Measurements from ENCODE around the gene LRMDA.

DNA sequence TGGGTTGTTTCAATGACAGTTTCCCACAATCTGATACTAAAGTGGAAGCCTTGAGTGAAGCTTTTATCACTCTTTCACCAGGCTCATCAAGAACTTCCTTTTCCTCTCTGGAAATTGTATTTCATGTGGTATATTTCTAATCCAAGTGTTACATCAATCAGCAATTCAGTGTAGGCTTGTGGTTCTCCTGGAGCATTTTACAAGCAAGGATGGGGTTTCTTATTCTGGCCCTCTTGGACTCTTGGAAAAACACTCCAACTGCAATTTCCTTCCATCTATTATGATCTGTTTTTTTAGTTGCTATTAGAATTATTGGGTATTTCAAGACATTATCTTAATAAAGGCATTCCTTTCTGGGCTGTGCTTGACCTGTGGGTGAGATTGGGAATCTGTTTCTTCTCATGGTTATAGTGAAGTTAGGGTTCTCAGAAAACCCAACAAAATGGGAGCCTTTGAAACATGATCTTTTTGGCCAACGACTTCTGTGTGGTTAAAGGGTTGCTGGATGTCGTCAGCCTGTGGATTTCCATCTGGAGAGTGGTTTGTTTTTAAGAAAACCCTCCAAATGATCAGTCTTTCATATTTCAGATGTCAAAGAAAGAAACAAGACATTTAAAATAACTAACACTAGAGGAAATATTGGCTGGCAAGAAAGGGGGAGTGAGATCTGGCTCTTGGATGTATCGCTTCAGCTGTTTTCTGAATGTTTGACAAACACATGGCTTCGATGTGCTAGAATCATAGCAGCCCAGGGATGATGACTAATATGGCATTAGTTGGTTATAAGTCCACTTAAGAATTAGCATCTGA is 540.2 kb downstream of the LRMDA start:
- TF ChIP-seq POLR2A (IDR thresholded peaks at IDR 0.05) = no peak
- TF ChIP-seq, protein P1, sequence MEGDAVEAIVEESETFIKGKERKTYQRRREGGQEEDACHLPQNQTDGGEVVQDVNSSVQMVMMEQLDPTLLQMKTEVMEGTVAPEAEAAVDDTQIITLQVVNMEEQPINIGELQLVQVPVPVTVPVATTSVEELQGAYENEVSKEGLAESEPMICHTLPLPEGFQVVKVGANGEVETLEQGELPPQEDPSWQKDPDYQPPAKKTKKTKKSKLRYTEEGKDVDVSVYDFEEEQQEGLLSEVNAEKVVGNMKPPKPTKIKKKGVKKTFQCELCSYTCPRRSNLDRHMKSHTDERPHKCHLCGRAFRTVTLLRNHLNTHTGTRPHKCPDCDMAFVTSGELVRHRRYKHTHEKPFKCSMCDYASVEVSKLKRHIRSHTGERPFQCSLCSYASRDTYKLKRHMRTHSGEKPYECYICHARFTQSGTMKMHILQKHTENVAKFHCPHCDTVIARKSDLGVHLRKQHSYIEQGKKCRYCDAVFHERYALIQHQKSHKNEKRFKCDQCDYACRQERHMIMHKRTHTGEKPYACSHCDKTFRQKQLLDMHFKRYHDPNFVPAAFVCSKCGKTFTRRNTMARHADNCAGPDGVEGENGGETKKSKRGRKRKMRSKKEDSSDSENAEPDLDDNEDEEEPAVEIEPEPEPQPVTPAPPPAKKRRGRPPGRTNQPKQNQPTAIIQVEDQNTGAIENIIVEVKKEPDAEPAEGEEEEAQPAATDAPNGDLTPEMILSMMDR (IDR thresholded peaks at IDR 0.05) = no peak
- no peak for TF ChIP-seq POLR2AphosphoS5 (IDR thresholded peaks at IDR 0.05)
- TF ChIP-seq EP300 (IDR thresholded peaks at IDR 0.05; ENCODE audit: low read depth) = no peak

Measured in transverse colon (tissue), 4 donors.